ENCODE measurements around the gene MDFIC.

MDFIC gene

GRCh38 chr7:115059321-115059720, 137.4 kb downstream of the MDFIC start:
- DNase-seq = no peak
- TF ChIP-seq GATA1 (IDR thresholded peaks at IDR 0.05; ENCODE audit: low read depth, low read length) (no peak), POLR2A (IDR thresholded peaks at IDR 0.05; ENCODE audit: low read length) (no peak)

DNA sequence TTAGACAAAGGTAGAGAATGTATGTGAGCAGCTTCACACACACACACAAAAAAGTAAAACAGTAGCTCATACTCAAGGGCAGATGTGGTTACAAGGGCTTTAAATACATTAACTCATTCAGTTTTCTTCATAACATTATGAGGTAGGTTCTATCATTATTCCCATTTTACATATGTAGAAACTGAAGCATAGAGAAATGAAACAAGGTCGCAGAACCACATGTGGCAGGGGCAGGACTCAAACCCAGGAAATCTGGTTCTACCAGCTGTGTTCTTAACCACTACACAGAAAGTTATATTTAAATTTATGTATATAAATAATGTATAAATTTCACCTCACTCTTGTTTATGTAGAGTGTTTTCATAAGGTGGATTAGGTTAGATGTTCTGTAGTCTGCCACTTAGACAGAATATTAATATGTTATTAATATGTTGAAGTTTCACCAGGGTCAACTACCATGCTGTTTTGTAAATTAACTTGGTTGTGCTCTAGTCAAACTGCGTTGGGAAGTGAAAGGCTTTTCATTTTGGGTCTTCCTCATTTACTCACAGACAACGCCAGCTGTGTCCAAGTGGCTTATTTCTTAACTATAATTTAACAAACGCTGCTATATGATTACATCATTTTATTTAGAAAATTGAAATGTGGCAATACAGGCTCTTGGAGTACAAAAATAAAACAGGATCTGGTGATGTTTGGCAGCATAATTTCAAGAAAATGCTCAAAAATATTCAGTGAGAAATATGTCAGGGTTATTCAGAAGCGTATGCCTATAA, 138.4 kb downstream of the MDFIC start:
- no peak for DNase-seq
- TF ChIP-seq POLR2A (IDR thresholded peaks at IDR 0.05; ENCODE audit: low read length) = no peak
- TF ChIP-seq GATA1 (IDR thresholded peaks at IDR 0.05; ENCODE audit: low read depth, low read length) = no peak

- no peak for DNase-seq
- TF ChIP-seq POLR2A (IDR thresholded peaks at IDR 0.05; ENCODE audit: low read length) (no peak), GATA1 (IDR thresholded peaks at IDR 0.05; ENCODE audit: low read depth, low read length) (no peak)
Observed at GRCh38 chr7:115066050-115066449, 144.2 kb downstream of the MDFIC start.

GRCh38 chr7:115066634-115067033, 144.7 kb downstream of the MDFIC start:
- DNase-seq = no peak
- TF ChIP-seq GATA1 (IDR thresholded peaks at IDR 0.05; ENCODE audit: low read depth, low read length) (no peak), POLR2A (IDR thresholded peaks at IDR 0.05; ENCODE audit: low read length) (no peak)

GRCh38 chr7:115068220-115068619, 146.3 kb downstream of the MDFIC start:
- no peak for DNase-seq
- TF ChIP-seq GATA1 (IDR thresholded peaks at IDR 0.05; ENCODE audit: low read depth, low read length) (no peak), POLR2A (IDR thresholded peaks at IDR 0.05; ENCODE audit: low read length) (no peak)
